GM18858 (cell line): Measurements from ENCODE around the gene NPR2.

Experiments used
- ATAC-seq: cut with Tn5 transposase; IDR thresholded peaks from one replicate; pipeline ENCODE4 v1.9.1; 2021; ENCODE audit not compliant: unreplicated experiment

NPR2 gene

GRCh38 chr9:35763181-35763580 lies 28.2 kb upstream of the NPR2 start:
- ATAC-seq: no peak

- ATAC-seq: no peak
Measured at GRCh38 chr9:35763803-35764202, 27.6 kb upstream of the NPR2 start.

GRCh38 chr9:35766997-35767396 lies 24.4 kb upstream of the NPR2 start:
- no peak for ATAC-seq

GRCh38 chr9:35767458-35767857 lies 23.9 kb upstream of the NPR2 start:
- no peak for ATAC-seq

GRCh38 chr9:35769763-35770162 lies 21.6 kb upstream of the NPR2 start:
- no peak for ATAC-seq

- no peak for ATAC-seq
Measured at GRCh38 chr9:35771075-35771433, 20.3 kb upstream of the NPR2 start.

GRCh38 chr9:35771534-35771933 lies 19.9 kb upstream of the NPR2 start:
- no peak for ATAC-seq

GRCh38 chr9:35771943-35772342 lies 19.4 kb upstream of the NPR2 start:
- ATAC-seq: no peak

- no peak for ATAC-seq
Measured at GRCh38 chr9:35774907-35775635, 16.3 kb upstream of the NPR2 start.

- no peak for ATAC-seq
Measured at GRCh38 chr9:35776018-35776417, 15.4 kb upstream of the NPR2 start.

- ATAC-seq: no peak
Measured at GRCh38 chr9:35778496-35778895, 12.9 kb upstream of the NPR2 start.

GRCh38 chr9:35781066-35781465 lies 10.3 kb upstream of the NPR2 start:
- no peak for ATAC-seq

GRCh38 chr9:35783418-35783817 lies 8.0 kb upstream of the NPR2 start:
- no peak for ATAC-seq

- no peak for ATAC-seq
Measured at GRCh38 chr9:35789541-35789940, 1.9 kb upstream of the NPR2 start.

GRCh38 chr9:35790025-35790384 lies 1.4 kb upstream of the NPR2 start:
- no peak for ATAC-seq

- ATAC-seq: no peak
Measured at GRCh38 chr9:35790385-35791296, 750 bp upstream of the NPR2 start.

- ATAC-seq: no peak
Measured at GRCh38 chr9:35792024-35792813, 828 bp downstream of the NPR2 start.

- ATAC-seq: no peak
Measured at GRCh38 chr9:35792826-35793225, 1.4 kb downstream of the NPR2 start.

GRCh38 chr9:35793461-35793860 lies 2.1 kb downstream of the NPR2 start:
- no peak for ATAC-seq

- ATAC-seq: no peak
Measured at GRCh38 chr9:35795695-35796094, 4.3 kb downstream of the NPR2 start.

GRCh38 chr9:35797311-35798109 lies 6.1 kb downstream of the NPR2 start:
- ATAC-seq: no peak
